Measurements from ENCODE around the gene PDE4B.

The PDE4B gene

GRCh38 chr1:66022904-66023620, 230.4 kb downstream of the PDE4B start:
- no peak overlapping the region for H3K4me3 ChIP-seq (replicated peaks; ENCODE audit: low read depth, low read length)
- H3K36me3 ChIP-seq (ENCODE audit: control insufficient read depth, insufficient read depth, low read length), result no peaks in the 10 kb centered on the region
- DNase-seq (ENCODE audit: extremely low read depth, insufficient read length), result no peak
- no peak for TF ChIP-seq CTCF (IDR thresholded peaks at IDR 0.05; ENCODE audit: insufficient read depth, low read length, poor library complexity, severe bottlenecking)
- no peaks in the 10 kb centered on the region for H3K27me3 ChIP-seq (replicated peaks; ENCODE audit: control insufficient read depth, insufficient read depth, low read length)

GRCh38 chr1:66025188-66025587, 232.5 kb downstream of the PDE4B start:
- no peaks in the 10 kb centered on the region for H3K36me3 ChIP-seq (ENCODE audit: control insufficient read depth, insufficient read depth, low read length)
- no peak overlapping the region for H3K4me3 ChIP-seq (replicated peaks; ENCODE audit: low read depth, low read length)
- H3K27me3 ChIP-seq (replicated peaks; ENCODE audit: control insufficient read depth, insufficient read depth, low read length), result no peaks in the 10 kb centered on the region
- TF ChIP-seq CTCF (IDR thresholded peaks at IDR 0.05; ENCODE audit: insufficient read depth, low read length, poor library complexity, severe bottlenecking), result no peak
- no peak for DNase-seq (ENCODE audit: extremely low read depth, insufficient read length)

- H3K4me3 ChIP-seq (replicated peaks; ENCODE audit: low read depth, low read length), result no peak overlapping the region
- H3K27me3 ChIP-seq (replicated peaks; ENCODE audit: control insufficient read depth, insufficient read depth, low read length), result no peaks in the 10 kb centered on the region
- no peak for TF ChIP-seq CTCF (IDR thresholded peaks at IDR 0.05; ENCODE audit: insufficient read depth, low read length, poor library complexity, severe bottlenecking)
- H3K36me3 ChIP-seq (ENCODE audit: control insufficient read depth, insufficient read depth, low read length), result no peaks in the 10 kb centered on the region
- DNase-seq (ENCODE audit: extremely low read depth, insufficient read length), result no peak
Observed at GRCh38 chr1:66028035-66028434, 235.3 kb downstream of the PDE4B start.

DNA sequence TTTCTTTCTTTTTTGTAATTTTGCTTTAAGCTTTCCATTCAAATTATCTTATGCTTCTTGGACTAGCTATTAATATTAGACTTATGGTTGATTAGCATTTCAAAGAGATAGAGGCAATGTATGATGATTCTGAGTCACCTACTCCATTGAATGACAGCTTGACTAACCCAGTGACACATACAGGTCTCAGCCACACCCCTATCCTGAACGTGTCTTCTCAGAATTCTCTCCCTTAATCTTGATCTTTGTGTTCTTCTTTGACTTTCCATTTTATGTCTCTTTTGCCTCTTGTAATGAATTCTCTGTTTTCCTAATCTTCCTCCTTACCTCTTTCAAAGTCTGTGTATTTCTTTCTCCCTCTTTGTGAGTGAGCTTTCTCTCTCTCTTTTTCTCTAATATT, 241.1 kb downstream of the PDE4B start:
- DNase-seq (ENCODE audit: extremely low read depth, insufficient read length), result no peak
- Histone ChIP-seq H3K27me3 (replicated peaks; ENCODE audit: control insufficient read depth, insufficient read depth, low read length) (no peaks in the 10 kb centered on the region), H3K36me3 (ENCODE audit: control insufficient read depth, insufficient read depth, low read length) (no peaks in the 10 kb centered on the region), H3K4me3 (replicated peaks; ENCODE audit: low read depth, low read length) (no peak overlapping the region)
- no peak for TF ChIP-seq CTCF (IDR thresholded peaks at IDR 0.05; ENCODE audit: insufficient read depth, low read length, poor library complexity, severe bottlenecking)

GRCh38 chr1:66035616-66036245, 243.0 kb downstream of the PDE4B start:
- Histone ChIP-seq H3K36me3 (ENCODE audit: control insufficient read depth, insufficient read depth, low read length) (no peaks in the 10 kb centered on the region), H3K4me3 (replicated peaks; ENCODE audit: low read depth, low read length) (no peak overlapping the region), H3K27me3 (replicated peaks; ENCODE audit: control insufficient read depth, insufficient read depth, low read length) (no peaks in the 10 kb centered on the region)
- DNase-seq (ENCODE audit: extremely low read depth, insufficient read length), result no peak
- TF ChIP-seq CTCF (IDR thresholded peaks at IDR 0.05; ENCODE audit: insufficient read depth, low read length, poor library complexity, severe bottlenecking), result no peak
